ENCODE measurements around the gene RAPGEF2.

- TF ChIP-seq CTCF (IDR thresholded peaks at IDR 0.05) (no peak), POLR2A (IDR thresholded peaks at IDR 0.05) (no peak)
These were observed 280.1 kb downstream of the RAPGEF2 start for GRCh38 chr4:159382856-159383561.
